GM23338 (cell line): ENCODE data around the gene RAB33A. TPM values are rescaled to one million over a fixed set of nuclear protein-coding genes. Genes with fewer than 3 reads are reported as not detected.

Source experiments
- ATAC-seq: fragments of 200-7000 bp; cut with Tn5 transposase; 3 replicates; pipeline ENCODE4 v1.9.1; 2020
- DNase-seq: peaks from one replicate; pipeline ENCODE4 v3.0.0-alpha.2; 2015; ENCODE audit warnings: low spot score
- H2AFZ ChIP-seq: fragments of 200-600 bp; sonication (generic); 2 replicates; pipeline ENCODE4 v1.8.0; 2016; ENCODE audit warnings: antibody characterized with exemption, mild to moderate bottlenecking, moderate library complexity
- H3F3A ChIP-seq: fragments of 200-600 bp; sonication (generic); replicated peaks from 2 replicates; pipeline ENCODE4 v1.8.0; 2017; ENCODE audit warnings: antibody characterized with exemption, mixed run types, low read depth
- H3K27ac ChIP-seq: fragments of 200-600 bp; sonication (generic); 2 replicates; pipeline ENCODE4 v1.6.1; 2016; ENCODE audit warnings: low read depth
- H3K27me3 ChIP-seq: fragments of 200-600 bp; sonication (generic); 2 replicates; pipeline ENCODE4 v1.8.0; 2016; ENCODE audit warnings: mild to moderate bottlenecking, mixed run types, moderate library complexity; ENCODE audit not compliant: insufficient read depth
- H3K36me3 ChIP-seq: fragments of 200-600 bp; sonication (generic); 2 replicates; pipeline ENCODE4 v1.8.0; 2016; ENCODE audit warnings: mild to moderate bottlenecking; ENCODE audit not compliant: insufficient read depth
- H3K4me1 ChIP-seq: fragments of 200-600 bp; sonication (generic); 2 replicates; pipeline ENCODE4 v1.8.0; 2016; ENCODE audit warnings: mild to moderate bottlenecking, moderate library complexity; ENCODE audit not compliant: insufficient read depth
- H3K4me2 ChIP-seq: fragments of 200-600 bp; sonication (generic); 2 replicates; pipeline ENCODE4 v1.7.1; 2017; ENCODE audit warnings: mixed run types
- H3K4me3 ChIP-seq: fragments of 200-600 bp; sonication (generic); 2 replicates; pipeline ENCODE4 v1.6.1; 2016; ENCODE audit warnings: mixed run types
- H3K79me2 ChIP-seq: fragments of 200-600 bp; sonication (generic); replicated peaks from 2 replicates; pipeline ENCODE4 v1.8.0; 2017; ENCODE audit warnings: mild to moderate bottlenecking; ENCODE audit not compliant: insufficient read depth
- H3K9me2 ChIP-seq: fragments of 200-600 bp; sonication (generic); 2 replicates; pipeline ENCODE4 v1.8.0; 2017; ENCODE audit not compliant: insufficient read depth
- H4K20me1 ChIP-seq: fragments of 200-600 bp; sonication (generic); replicated peaks from 2 replicates; pipeline ENCODE4 v1.8.0; 2017; ENCODE audit warnings: mild to moderate bottlenecking; ENCODE audit not compliant: insufficient read depth
- H3K27ac Mint-ChIP-seq: 2 replicates; pipeline ENCODE4 v1.8.0; 2020; ENCODE audit warnings: inconsistent platforms, mild to moderate bottlenecking, moderate library complexity, mixed read lengths
- H3K27me3 Mint-ChIP-seq: 3 replicates; pipeline ENCODE4 v1.8.0; 2022; ENCODE audit warnings: low read depth, mild to moderate bottlenecking, moderate library complexity, mixed read lengths, inconsistent platforms; ENCODE audit not compliant: insufficient read depth, poor library complexity
- H3K36me3 Mint-ChIP-seq: 3 replicates; pipeline ENCODE4 v1.8.0; 2021; ENCODE audit warnings: low read depth, mild to moderate bottlenecking, inconsistent platforms, moderate library complexity, mixed read lengths
- H3K4me1 Mint-ChIP-seq: 3 replicates; pipeline ENCODE4 v1.8.0; 2020; ENCODE audit warnings: mild to moderate bottlenecking, inconsistent platforms, mixed read lengths
- H3K4me3 Mint-ChIP-seq: 3 replicates; pipeline ENCODE4 v1.8.0; 2021; ENCODE audit warnings: moderate library complexity, mild to moderate bottlenecking, inconsistent platforms, mixed read lengths
- H3K9me3 Mint-ChIP-seq: 3 replicates; pipeline ENCODE4 v1.8.0; 2020; ENCODE audit warnings: moderate library complexity, mild to moderate bottlenecking, inconsistent platforms, mixed read lengths
- CREB1 ChIP-seq: fragments of 250-450 bp; sonication (Bioruptor Pico); IDR thresholded peaks from 2 replicates; pipeline ENCODE4 v1.5.0; 2020; ENCODE audit warnings: low read depth, mild to moderate bottlenecking, moderate library complexity
- EZH2 ChIP-seq: fragments of 200-600 bp; sonication (generic); IDR thresholded peaks from one replicate; pipeline ENCODE4 v1.8.0; 2017; ENCODE audit warnings: antibody characterized with exemption, mild to moderate bottlenecking, low read depth; ENCODE audit not compliant: unreplicated experiment
- JUNB ChIP-seq: IDR thresholded peaks from one replicate; pipeline ENCODE4 v1.6.1; 2016; ENCODE audit warnings: antibody characterized with exemption; ENCODE audit not compliant: unreplicated experiment
- NANOG ChIP-seq: IDR thresholded peaks from 2 replicates; pipeline ENCODE4 v1.6.1; 2016; ENCODE audit warnings: antibody characterized with exemption, borderline replicate concordance
- POLR2AphosphoS5 ChIP-seq: IDR thresholded peaks from 2 replicates; pipeline ENCODE4 v1.6.1; 2016; ENCODE audit warnings: antibody characterized with exemption, low read depth
- STAT1 ChIP-seq: IDR thresholded peaks from one replicate; pipeline ENCODE4 v1.6.1; 2016; ENCODE audit warnings: antibody characterized with exemption; ENCODE audit not compliant: unreplicated experiment
- ZNF114 ChIP-seq: fragments of 250-450 bp; sonication (Bioruptor Pico); IDR thresholded peaks from 2 replicates; pipeline ENCODE4 v1.5.0; 2020; ENCODE audit warnings: mild to moderate bottlenecking, moderate library complexity
- ZNF331 ChIP-seq: fragments of 250-450 bp; sonication (Bioruptor Pico); IDR thresholded peaks from 2 replicates; pipeline ENCODE4 v1.5.0; 2020; ENCODE audit warnings: low read depth, mild to moderate bottlenecking, moderate library complexity
- polyA plus RNA-seq: library from polyadenylated mRNA; unstranded; fragments of >200 nt; fragmentation: Nextera tagmentation; extraction: Ambion mirVana; gene quantifications from 2 replicates; pipeline ENCODE4 v1.2.1, GENCODE V29; 2016
- total RNA-seq: library from RNA; depleted of rRNA; stranded (reverse); fragments of >200 nt; shearing (Covaris generic); gene quantifications from 2 replicates; pipeline ENCODE4 v1.2.3, GENCODE V29; 2014
- TF ChIP-seq, protein P1 (sequence below): fragments of 250-450 bp; sonication (Bioruptor Pico); IDR thresholded peaks from 2 replicates; pipeline ENCODE4 v1.5.0; 2020; ENCODE audit warnings: mild to moderate bottlenecking, moderate library complexity
- TF ChIP-seq, protein P2 (sequence below), 2 experiments: fragments of 200-600 bp in 1 of 2; sonication (generic) in 1 of 2; conservative IDR thresholded peaks; 2 replicates each; pipeline versions ENCODE4 v1.5.1 to v1.6.1; 2016 to 2017; ENCODE audit warnings: antibody characterized with exemption in 2 of 2, low read depth in 2 of 2, mild to moderate bottlenecking in 2 of 2, moderate library complexity in 1 of 2
- TF ChIP-seq, protein P3 (sequence below): IDR thresholded peaks from 2 replicates; pipeline ENCODE4 v1.6.1; 2016; ENCODE audit warnings: antibody characterized with exemption
- TF ChIP-seq, protein P4 (sequence below): IDR thresholded peaks from one replicate; pipeline ENCODE4 v1.6.1; 2018; ENCODE audit warnings: antibody characterized with exemption; ENCODE audit not compliant: unreplicated experiment

Gene RAB33A
- total and polyA plus RNA-seq, 2 experiments from 2014 or later, result 5.5 to 6.5 TPM

DNA sequence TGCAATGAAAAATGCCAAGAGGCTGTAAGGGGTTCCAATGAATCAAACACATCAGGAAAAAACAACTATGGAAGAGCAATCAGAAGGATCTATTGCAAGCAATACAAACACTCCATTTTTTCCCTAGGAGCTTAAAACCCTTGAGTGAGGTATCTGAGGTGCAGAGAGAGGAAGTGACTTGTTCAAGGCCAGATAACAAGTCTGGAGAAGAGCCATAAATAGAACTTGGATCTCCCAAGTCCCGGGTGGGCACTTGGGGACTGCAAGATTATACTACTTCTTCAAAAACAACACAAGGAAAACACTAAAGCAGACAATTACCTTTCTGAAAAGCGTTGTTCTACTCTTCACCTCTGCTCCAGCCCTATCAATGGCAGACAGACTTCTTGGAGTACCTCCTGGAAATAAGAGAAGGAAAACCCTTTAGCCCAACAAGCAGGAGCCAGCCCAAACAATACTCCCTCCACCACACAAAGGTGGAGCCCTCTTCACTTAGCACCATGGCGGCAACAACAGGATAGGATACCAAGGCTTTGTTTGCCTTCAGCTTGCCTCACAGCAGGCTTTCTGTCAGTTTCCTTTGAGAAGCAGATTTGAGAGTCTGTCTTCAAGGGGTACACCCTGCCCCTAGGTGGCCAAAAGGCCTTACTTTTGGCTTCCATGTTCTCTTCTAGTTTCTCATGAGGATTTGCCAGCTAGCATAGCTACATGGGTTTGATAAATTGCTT is 32.1 kb upstream of the RAB33A start (continued):
- TF ChIP-seq, protein P1, sequence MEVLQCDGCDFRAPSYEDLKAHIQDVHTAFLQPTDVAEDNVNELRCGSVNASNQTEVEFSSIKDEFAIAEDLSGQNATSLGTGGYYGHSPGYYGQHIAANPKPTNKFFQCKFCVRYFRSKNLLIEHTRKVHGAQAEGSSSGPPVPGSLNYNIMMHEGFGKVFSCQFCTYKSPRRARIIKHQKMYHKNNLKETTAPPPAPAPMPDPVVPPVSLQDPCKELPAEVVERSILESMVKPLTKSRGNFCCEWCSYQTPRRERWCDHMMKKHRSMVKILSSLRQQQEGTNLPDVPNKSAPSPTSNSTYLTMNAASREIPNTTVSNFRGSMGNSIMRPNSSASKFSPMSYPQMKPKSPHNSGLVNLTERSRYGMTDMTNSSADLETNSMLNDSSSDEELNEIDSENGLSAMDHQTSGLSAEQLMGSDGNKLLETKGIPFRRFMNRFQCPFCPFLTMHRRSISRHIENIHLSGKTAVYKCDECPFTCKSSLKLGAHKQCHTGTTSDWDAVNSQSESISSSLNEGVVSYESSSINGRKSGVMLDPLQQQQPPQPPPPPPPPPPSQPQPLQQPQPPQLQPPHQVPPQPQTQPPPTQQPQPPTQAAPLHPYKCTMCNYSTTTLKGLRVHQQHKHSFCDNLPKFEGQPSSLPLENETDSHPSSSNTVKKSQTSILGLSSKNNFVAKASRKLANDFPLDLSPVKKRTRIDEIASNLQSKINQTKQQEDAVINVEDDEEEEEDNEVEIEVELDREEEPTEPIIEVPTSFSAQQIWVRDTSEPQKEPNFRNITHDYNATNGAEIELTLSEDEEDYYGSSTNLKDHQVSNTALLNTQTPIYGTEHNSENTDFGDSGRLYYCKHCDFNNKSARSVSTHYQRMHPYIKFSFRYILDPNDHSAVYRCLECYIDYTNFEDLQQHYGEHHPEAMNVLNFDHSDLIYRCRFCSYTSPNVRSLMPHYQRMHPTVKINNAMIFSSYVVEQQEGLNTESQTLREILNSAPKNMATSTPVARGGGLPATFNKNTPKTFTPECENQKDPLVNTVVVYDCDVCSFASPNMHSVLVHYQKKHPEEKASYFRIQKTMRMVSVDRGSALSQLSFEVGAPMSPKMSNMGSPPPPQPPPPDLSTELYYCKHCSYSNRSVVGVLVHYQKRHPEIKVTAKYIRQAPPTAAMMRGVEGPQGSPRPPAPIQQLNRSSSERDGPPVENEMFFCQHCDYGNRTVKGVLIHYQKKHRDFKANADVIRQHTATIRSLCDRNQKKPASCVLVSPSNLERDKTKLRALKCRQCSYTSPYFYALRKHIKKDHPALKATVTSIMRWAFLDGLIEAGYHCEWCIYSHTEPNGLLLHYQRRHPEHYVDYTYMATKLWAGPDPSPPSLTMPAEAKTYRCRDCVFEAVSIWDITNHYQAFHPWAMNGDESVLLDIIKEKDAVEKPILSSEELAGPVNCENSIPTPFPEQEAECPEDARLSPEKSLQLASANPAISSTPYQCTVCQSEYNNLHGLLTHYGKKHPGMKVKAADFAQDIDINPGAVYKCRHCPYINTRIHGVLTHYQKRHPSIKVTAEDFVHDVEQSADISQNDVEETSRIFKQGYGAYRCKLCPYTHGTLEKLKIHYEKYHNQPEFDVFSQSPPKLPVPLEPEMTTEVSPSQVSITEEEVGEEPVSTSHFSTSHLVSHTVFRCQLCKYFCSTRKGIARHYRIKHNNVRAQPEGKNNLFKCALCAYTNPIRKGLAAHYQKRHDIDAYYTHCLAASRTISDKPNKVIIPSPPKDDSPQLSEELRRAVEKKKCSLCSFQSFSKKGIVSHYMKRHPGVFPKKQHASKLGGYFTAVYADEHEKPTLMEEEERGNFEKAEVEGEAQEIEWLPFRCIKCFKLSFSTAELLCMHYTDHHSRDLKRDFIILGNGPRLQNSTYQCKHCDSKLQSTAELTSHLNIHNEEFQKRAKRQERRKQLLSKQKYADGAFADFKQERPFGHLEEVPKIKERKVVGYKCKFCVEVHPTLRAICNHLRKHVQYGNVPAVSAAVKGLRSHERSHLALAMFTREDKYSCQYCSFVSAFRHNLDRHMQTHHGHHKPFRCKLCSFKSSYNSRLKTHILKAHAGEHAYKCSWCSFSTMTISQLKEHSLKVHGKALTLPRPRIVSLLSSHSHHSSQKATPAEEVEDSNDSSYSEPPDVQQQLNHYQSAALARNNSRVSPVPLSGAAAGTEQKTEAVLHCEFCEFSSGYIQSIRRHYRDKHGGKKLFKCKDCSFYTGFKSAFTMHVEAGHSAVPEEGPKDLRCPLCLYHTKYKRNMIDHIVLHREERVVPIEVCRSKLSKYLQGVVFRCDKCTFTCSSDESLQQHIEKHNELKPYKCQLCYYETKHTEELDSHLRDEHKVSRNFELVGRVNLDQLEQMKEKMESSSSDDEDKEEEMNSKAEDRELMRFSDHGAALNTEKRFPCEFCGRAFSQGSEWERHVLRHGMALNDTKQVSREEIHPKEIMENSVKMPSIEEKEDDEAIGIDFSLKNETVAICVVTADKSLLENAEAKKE (CRISPR knock-in tag), result no peak
- TF ChIP-seq, protein P2, sequence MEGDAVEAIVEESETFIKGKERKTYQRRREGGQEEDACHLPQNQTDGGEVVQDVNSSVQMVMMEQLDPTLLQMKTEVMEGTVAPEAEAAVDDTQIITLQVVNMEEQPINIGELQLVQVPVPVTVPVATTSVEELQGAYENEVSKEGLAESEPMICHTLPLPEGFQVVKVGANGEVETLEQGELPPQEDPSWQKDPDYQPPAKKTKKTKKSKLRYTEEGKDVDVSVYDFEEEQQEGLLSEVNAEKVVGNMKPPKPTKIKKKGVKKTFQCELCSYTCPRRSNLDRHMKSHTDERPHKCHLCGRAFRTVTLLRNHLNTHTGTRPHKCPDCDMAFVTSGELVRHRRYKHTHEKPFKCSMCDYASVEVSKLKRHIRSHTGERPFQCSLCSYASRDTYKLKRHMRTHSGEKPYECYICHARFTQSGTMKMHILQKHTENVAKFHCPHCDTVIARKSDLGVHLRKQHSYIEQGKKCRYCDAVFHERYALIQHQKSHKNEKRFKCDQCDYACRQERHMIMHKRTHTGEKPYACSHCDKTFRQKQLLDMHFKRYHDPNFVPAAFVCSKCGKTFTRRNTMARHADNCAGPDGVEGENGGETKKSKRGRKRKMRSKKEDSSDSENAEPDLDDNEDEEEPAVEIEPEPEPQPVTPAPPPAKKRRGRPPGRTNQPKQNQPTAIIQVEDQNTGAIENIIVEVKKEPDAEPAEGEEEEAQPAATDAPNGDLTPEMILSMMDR (conservative IDR thresholded peaks at IDR 0.05; ENCODE audit: low read depth in 2 of 2), result no peak

DNA sequence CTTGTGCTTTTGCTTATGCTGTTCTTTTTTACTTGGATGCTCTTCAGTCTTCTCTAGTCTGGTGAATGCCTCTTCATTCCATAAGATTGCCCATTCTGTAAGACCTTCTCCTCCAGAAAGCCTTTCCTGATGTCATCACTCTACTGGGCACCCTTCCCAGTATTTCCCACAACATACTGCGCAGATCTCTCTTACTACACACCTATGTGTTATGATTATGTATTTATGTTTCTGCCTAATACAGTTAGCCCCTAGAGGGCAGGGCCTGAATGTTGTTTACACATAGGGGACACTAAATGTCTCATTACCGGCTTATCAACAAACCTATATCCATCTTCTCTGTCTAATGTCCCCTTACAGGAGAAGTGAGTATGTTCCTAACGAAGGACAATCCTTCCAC is 27.3 kb upstream of the RAB33A start:
- H3K79me2 ChIP-seq, result no peaks in the 10 kb centered on the region
- Mint-ChIP-seq H3K4me1 (peaks cover 6% of the 10 kb centered on the region), H3K27me3 (peaks cover 4% of the 10 kb centered on the region), H3K4me3 (no peak overlapping the region), H3K36me3 (peaks cover 46% of the 10 kb centered on the region), H3K27ac (no peak overlapping the region), H3K9me3 (no peaks in the 10 kb centered on the region; the same call in 2 of the 3 replicates)
- ATAC-seq, result no peak
- H4K20me1 ChIP-seq, result no peaks in the 10 kb centered on the region
- H3K27me3 ChIP-seq, result no peaks in the 10 kb centered on the region
- H3K4me3 ChIP-seq, result no peak overlapping the region
- no peaks in the 10 kb centered on the region for H3F3A ChIP-seq
- no peak overlapping the region for H3K27ac ChIP-seq
- H3K4me2 ChIP-seq, result no peak overlapping the region
- no peak overlapping the region for H2AFZ ChIP-seq
- H3K36me3 ChIP-seq, result 0 out of 2 replicates have a peak, but pooled peaks cover 4% of the 10 kb centered on the region
- H3K9me2 ChIP-seq, result no peaks in the 10 kb centered on the region
- no peaks in the 10 kb centered on the region for H3K4me1 ChIP-seq
- DNase-seq, result no peak
- TF ChIP-seq ZNF114 (CRISPR knock-in tag) (no peak), POLR2AphosphoS5 (no peak), JUNB (no peak), ZNF331 (no peak), EZH2 (no peak), CREB1 (CRISPR knock-in tag) (no peak), STAT1 (no peak), NANOG (no peak)
- TF ChIP-seq, protein P3, sequence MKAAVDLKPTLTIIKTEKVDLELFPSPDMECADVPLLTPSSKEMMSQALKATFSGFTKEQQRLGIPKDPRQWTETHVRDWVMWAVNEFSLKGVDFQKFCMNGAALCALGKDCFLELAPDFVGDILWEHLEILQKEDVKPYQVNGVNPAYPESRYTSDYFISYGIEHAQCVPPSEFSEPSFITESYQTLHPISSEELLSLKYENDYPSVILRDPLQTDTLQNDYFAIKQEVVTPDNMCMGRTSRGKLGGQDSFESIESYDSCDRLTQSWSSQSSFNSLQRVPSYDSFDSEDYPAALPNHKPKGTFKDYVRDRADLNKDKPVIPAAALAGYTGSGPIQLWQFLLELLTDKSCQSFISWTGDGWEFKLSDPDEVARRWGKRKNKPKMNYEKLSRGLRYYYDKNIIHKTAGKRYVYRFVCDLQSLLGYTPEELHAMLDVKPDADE, result no peak
- TF ChIP-seq, protein P4, sequence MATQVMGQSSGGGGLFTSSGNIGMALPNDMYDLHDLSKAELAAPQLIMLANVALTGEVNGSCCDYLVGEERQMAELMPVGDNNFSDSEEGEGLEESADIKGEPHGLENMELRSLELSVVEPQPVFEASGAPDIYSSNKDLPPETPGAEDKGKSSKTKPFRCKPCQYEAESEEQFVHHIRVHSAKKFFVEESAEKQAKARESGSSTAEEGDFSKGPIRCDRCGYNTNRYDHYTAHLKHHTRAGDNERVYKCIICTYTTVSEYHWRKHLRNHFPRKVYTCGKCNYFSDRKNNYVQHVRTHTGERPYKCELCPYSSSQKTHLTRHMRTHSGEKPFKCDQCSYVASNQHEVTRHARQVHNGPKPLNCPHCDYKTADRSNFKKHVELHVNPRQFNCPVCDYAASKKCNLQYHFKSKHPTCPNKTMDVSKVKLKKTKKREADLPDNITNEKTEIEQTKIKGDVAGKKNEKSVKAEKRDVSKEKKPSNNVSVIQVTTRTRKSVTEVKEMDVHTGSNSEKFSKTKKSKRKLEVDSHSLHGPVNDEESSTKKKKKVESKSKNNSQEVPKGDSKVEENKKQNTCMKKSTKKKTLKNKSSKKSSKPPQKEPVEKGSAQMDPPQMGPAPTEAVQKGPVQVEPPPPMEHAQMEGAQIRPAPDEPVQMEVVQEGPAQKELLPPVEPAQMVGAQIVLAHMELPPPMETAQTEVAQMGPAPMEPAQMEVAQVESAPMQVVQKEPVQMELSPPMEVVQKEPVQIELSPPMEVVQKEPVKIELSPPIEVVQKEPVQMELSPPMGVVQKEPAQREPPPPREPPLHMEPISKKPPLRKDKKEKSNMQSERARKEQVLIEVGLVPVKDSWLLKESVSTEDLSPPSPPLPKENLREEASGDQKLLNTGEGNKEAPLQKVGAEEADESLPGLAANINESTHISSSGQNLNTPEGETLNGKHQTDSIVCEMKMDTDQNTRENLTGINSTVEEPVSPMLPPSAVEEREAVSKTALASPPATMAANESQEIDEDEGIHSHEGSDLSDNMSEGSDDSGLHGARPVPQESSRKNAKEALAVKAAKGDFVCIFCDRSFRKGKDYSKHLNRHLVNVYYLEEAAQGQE, result no peak
